HepG2 (cell line): ENCODE data around the gene GPT2. TPM values are rescaled to one million over a fixed set of nuclear protein-coding genes. Genes with fewer than 3 reads are reported as not detected.
A peak's percentile ranks its signal among the peaks of the same experiment; 100 is the strongest.

Source experiments
- ATAC-seq: fragments of 200-7000 bp; cut with Tn5 transposase; 3 replicates; pipeline ENCODE4 v1.9.1; 2020; ENCODE audit warnings: mild to moderate bottlenecking, moderate library complexity
- BruUV-seq: library from RNA; stranded (reverse); fragments of 400-500 nt; replicated peaks from 2 replicates; lab custom pipeline; 2021; lab: Mats Ljungman, UMichigan
- CTCF ChIA-PET: fragments of 300-600 bp; formaldehyde crosslinking; extraction: SDS; loops from one replicate; lab custom pipeline; 2021; ENCODE audit warnings: low total read pairs, inconsistent platforms, low intra/inter-chr PET ratio; lab: Yijun Ruan, JAX
- POLR2A ChIA-PET: fragments of 350-600 bp; sonication (Branson Sonifier 250); formaldehyde crosslinking; loops from one replicate; lab custom pipeline; 2020; ENCODE audit warnings: antibody characterized with exemption, inconsistent platforms; lab: Yijun Ruan, JAX
- DNase-seq: peaks from one replicate; pipeline ENCODE4 v3.0.0-alpha.2; 2015; ENCODE audit warnings: low spot score
- FAIRE-seq: peaks from 3 replicates; lab custom pipeline; 2011; peaks lifted over from hg19 to GRCh38; lab: Jason Lieb, UNC
- H2AFZ ChIP-seq: one replicate; pipeline ENCODE4 v1.6.1; 2011; ENCODE audit warnings: low read length, inconsistent platforms
- H3K27ac ChIP-seq: fragments of 300-600 bp; 3 replicates; pipeline ENCODE4 v1.8.0; 2011; ENCODE audit warnings: mixed run types, mild to moderate bottlenecking, mixed read lengths, low read length, inconsistent platforms; ENCODE audit not compliant: insufficient read depth; ENCODE audit errors: extremely low read length
- H3K27me3 ChIP-seq, 2 experiments: fragments of 200-600 bp in 1 of 2; 2 replicates in 1 of 2; 3 replicates in 1 of 2; pipeline versions ENCODE4 v1.6.0 to v1.8.0; 2011; ENCODE audit warnings: low read length in 2 of 2, mild to moderate bottlenecking in 2 of 2, moderate library complexity in 2 of 2, inconsistent platforms in 1 of 2; ENCODE audit not compliant: insufficient read depth in 2 of 2, control insufficient read depth in 1 of 2
- H3K36me3 ChIP-seq, 2 experiments: fragments of 200-600 bp in 1 of 2; replicated peaks in 1 of 2; 2 replicates in 1 of 2; 3 replicates in 1 of 2; pipeline versions ENCODE4 v1.5.1 to v1.8.0; 2011; ENCODE audit warnings: low read length in 2 of 2, inconsistent platforms in 1 of 2; ENCODE audit not compliant: insufficient read depth in 2 of 2, control insufficient read depth in 1 of 2
- H3K4me1 ChIP-seq: 2 replicates; pipeline ENCODE4 v1.5.1; 2012; ENCODE audit warnings: low read length, inconsistent platforms; ENCODE audit not compliant: insufficient read depth
- H3K4me2 ChIP-seq: 2 replicates; pipeline ENCODE4 v1.6.0; 2011; ENCODE audit warnings: low read depth, low read length, inconsistent platforms
- H3K4me3 ChIP-seq, 3 experiments: fragments of 200-600 bp in 1 of 3; sonication (generic), shearing (Covaris generic) in 1 of 3; replicated peaks in 1 of 3; 2 replicates each; pipeline ENCODE4 v1.5.1; 2011 to 2016; ENCODE audit warnings: low read length in 3 of 3, inconsistent platforms in 2 of 3, low read depth in 2 of 3, mild to moderate bottlenecking in 2 of 3, control low read depth in 1 of 3, mixed read lengths in 1 of 3; ENCODE audit not compliant: insufficient read depth in 1 of 3
- H3K79me2 ChIP-seq: one replicate; pipeline ENCODE4 v1.6.1; 2011; ENCODE audit warnings: low read length, inconsistent platforms; ENCODE audit not compliant: insufficient read depth
- H3K9ac ChIP-seq: 2 replicates; pipeline ENCODE4 v1.6.0; 2011; ENCODE audit warnings: mild to moderate bottlenecking, low read depth, low read length, inconsistent platforms; ENCODE audit not compliant: insufficient read depth
- H3K9me3 ChIP-seq: 2 replicates; pipeline ENCODE4 v1.5.1; 2012; ENCODE audit warnings: mild to moderate bottlenecking, low read length
- H4K20me1 ChIP-seq: 2 replicates; pipeline ENCODE4 v1.6.0; 2011; ENCODE audit warnings: inconsistent platforms, mild to moderate bottlenecking, low read length, moderate library complexity; ENCODE audit not compliant: insufficient read depth
- CBFB ChIP-seq: sonication (generic); formaldehyde crosslinking; IDR thresholded peaks from 2 replicates; pipeline ENCODE4 v1.4.0; 2020; ENCODE audit warnings: missing genetic modification reagents
- MAFF ChIP-seq: IDR thresholded peaks from 2 replicates; pipeline ENCODE4 v1.6.1; 2011; ENCODE audit warnings: low read depth, low read length, improper control_type of control experiment
- MAFK ChIP-seq, 2 experiments: IDR thresholded peaks in 1 of 2; conservative IDR thresholded peaks in 1 of 2; 2 replicates each; pipeline ENCODE4 v1.6.1; 2011; ENCODE audit warnings: improper control_type of control experiment in 2 of 2, low read length in 2 of 2
- ZNF232 ChIP-seq: sonication (generic); formaldehyde crosslinking; IDR thresholded peaks from 2 replicates; pipeline ENCODE4 v1.4.0; 2020; ENCODE audit warnings: missing genetic modification reagents, borderline replicate concordance
- ZNF703 ChIP-seq: sonication (generic); formaldehyde crosslinking; IDR thresholded peaks from 2 replicates; pipeline ENCODE4 v1.5.1; 2020; ENCODE audit warnings: missing genetic modification reagents, mild to moderate bottlenecking, moderate library complexity, borderline replicate concordance
- whole genome bisulfite sequencing: methylation state at CpG from one replicate; pipeline ENCODE4 v1.1.6; 2017; ENCODE audit warnings: low lambda C conversion rate; 5-methylcytosine and 5-hydroxymethylcytosine counted together
- in situ Hi-C: cut with HindIII; loops from 2 replicates; pipeline ENCODE4 v1.10.0; 2017; ENCODE audit warnings: low pct_unique_long_range_greater_than_20kb; ENCODE audit not compliant: extremely low pct_ligation_motif_present
- intact Hi-C: fragments of 100-400 bp; cut with micrococcal nuclease; formaldehyde crosslinking; loops from one replicate; pipeline ENCODE4 v1.10.0; 2022; ENCODE audit not compliant: unreplicated experiment
- polyA plus RNA-seq, 8 experiments: library from polyadenylated mRNA; depleted of rRNA in 3 of 8; stranded (reverse) in 7 of 8; unstranded in 1 of 8; fragments of >200 nt; fragmentation: Illumina TruSeq in 4 of 8; extraction: Trizol in 4 of 8; gene quantifications; 2 replicates each; pipeline versions ENCODE4 v1.2.1 to v1.2.3, GENCODE V29; 2011 to 2016; ENCODE audit warnings: low read depth in 4 of 8, missing spikeins in 1 of 8, mixed read lengths in 1 of 8; ENCODE audit not compliant: insufficient read depth in 1 of 8
- total RNA-seq, 5 experiments: library from RNA; depleted of rRNA; stranded (reverse); fragments of >200 nt; fragmentation: Illumina TruSeq; extraction: Trizol; gene quantifications; 2 replicates each; pipeline ENCODE4 v1.2.3, GENCODE V29; 2016; ENCODE audit warnings: low read depth in 1 of 5
- TF ChIP-seq, protein P1 (sequence below): sonication (generic); formaldehyde crosslinking; IDR thresholded peaks from 2 replicates; pipeline ENCODE4 v1.8.0; 2022; ENCODE audit warnings: mild to moderate bottlenecking, missing genetic modification reagents; ENCODE audit not compliant: insufficient replicate concordance

GPT2 gene
- total and polyA plus RNA-seq, 2 of the 13 experiments (the other 11 are each of a cell fraction or from before 2014, with no cell fraction given): 138 to 267 TPM

DNA sequence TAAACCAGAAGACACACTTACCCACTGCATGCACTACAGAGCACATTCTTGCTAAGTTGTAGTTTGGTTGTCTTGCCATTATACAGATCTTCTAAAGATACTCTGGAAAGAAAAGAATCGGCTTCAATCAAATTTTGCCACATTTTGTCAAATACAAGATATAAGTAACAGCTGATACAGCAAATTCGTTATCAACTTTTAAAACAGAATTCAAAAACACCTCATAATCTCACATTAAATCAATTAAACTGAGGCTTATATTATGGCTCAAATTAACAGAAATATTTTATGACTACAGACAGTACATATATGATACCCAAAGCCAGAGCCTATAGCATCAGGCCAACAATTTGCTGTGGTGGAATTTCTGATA, 83.9 kb downstream of the GPT2 start:
- DNase-seq (no peak), FAIRE-seq (no peak), ATAC-seq (no peak)
- Histone ChIP-seq H3K27ac (no peak overlapping the region), H4K20me1 (peaks cover 43% of the 10 kb centered on the region), H3K4me2 (no peak overlapping the region), H3K79me2 (peaks cover 53% of the 10 kb centered on the region), H3K9ac (no peak overlapping the region), H3K27me3 (no peaks in the 10 kb centered on the region; a peak in 1 of 5 replicates), H3K4me1 (peaks cover 46% of the 10 kb centered on the region), H3K9me3 (no peaks in the 10 kb centered on the region), H3K4me3 (no peak overlapping the region), H2AFZ (no peak overlapping the region), H3K36me3 (peaks cover 31 to 67% of the 10 kb centered on the region in 2 experiments)
- 0 out of 2 replicates have a peak, but pooled peaks have one; percentile 42 for TF ChIP-seq ZNF703 (CRISPR knock-in tag)
- no peak for TF ChIP-seq ZNF232 (CRISPR knock-in tag)
- TF ChIP-seq MAFF: peak; percentile 91
- peak; percentile 91 to 94 for TF ChIP-seq MAFK (conservative IDR thresholded peaks at IDR 0.05 in 1 of 2, IDR thresholded peaks at IDR 0.05 in 1 of 2; ENCODE audit: low read length in 2 of 2)
- TF ChIP-seq CBFB (CRISPR knock-in tag): no peak
- TF ChIP-seq, protein P1, sequence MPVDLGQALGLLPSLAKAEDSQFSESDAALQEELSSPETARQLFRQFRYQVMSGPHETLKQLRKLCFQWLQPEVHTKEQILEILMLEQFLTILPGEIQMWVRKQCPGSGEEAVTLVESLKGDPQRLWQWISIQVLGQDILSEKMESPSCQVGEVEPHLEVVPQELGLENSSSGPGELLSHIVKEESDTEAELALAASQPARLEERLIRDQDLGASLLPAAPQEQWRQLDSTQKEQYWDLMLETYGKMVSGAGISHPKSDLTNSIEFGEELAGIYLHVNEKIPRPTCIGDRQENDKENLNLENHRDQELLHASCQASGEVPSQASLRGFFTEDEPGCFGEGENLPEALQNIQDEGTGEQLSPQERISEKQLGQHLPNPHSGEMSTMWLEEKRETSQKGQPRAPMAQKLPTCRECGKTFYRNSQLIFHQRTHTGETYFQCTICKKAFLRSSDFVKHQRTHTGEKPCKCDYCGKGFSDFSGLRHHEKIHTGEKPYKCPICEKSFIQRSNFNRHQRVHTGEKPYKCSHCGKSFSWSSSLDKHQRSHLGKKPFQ (CRISPR knock-in tag): peak; percentile 34
- in situ Hi-C loops: no loop called here
- POLR2A ChIA-PET: no interaction called here
- CTCF ChIA-PET: no interaction called here
- 95% methylated on average over 2 of the region's 2 CpGs for WGBS
- BruUV-seq: no TSS peak
- intact Hi-C loops: no loop called here
